A673 (cell line): Measurements from ENCODE around the gene STPG1. TPM values are rescaled to one million over a fixed set of nuclear protein-coding genes. Genes with fewer than 3 reads are reported as not detected.

Experiments
- BruUV-seq: library from RNA; stranded (reverse); fragments of 400-500 nt; replicated peaks from 2 replicates; lab custom pipeline; 2021; lab: Mats Ljungman, UMichigan
- CTCF ChIA-PET: fragments of 300-600 bp; sonication (Branson Sonifier 250); formaldehyde crosslinking; loops from one replicate; lab custom pipeline; 2022; ENCODE audit warnings: antibody characterized with exemption; lab: Charles Lee
- POLR2A ChIA-PET: fragments of 300-600 bp; sonication (Branson Sonifier 250); formaldehyde crosslinking; loops from one replicate; lab custom pipeline; 2022; ENCODE audit warnings: antibody characterized with exemption; ENCODE audit not compliant: low non-redundant PET; lab: Charles Lee
- DNase-seq: peaks from one replicate; pipeline ENCODE4 v3.0.0-alpha.2; 2015; ENCODE audit warnings: low spot score
- H3K27ac ChIP-seq: fragments of 200-600 bp; sonication (generic); 2 replicates; pipeline ENCODE4 v1.5.1; 2016; ENCODE audit warnings: mixed run types, low read depth, mild to moderate bottlenecking, mixed read lengths, antibody characterized with exemption, low read length; ENCODE audit not compliant: poor library complexity, severe bottlenecking
- H3K27me3 ChIP-seq: fragments of 200-600 bp; sonication (generic); replicated peaks from 2 replicates; pipeline ENCODE4 v1.6.1; 2017; ENCODE audit warnings: mixed run types, low read depth, mild to moderate bottlenecking, mixed read lengths, antibody characterized with exemption, low read length; ENCODE audit not compliant: insufficient read depth, poor library complexity
- H3K36me3 ChIP-seq: fragments of 200-600 bp; sonication (generic); 2 replicates; pipeline ENCODE4 v1.6.1; 2016; ENCODE audit warnings: mixed run types, mild to moderate bottlenecking, mixed read lengths, antibody characterized with exemption, low read length; ENCODE audit not compliant: insufficient read depth, poor library complexity, severe bottlenecking
- H3K4me1 ChIP-seq: fragments of 200-600 bp; sonication (generic); 2 replicates; pipeline ENCODE4 v1.6.1; 2017; ENCODE audit warnings: mixed run types, mild to moderate bottlenecking, mixed read lengths, antibody characterized with exemption, low read length; ENCODE audit not compliant: insufficient read depth, poor library complexity, severe bottlenecking
- H3K4me3 ChIP-seq: fragments of 200-600 bp; sonication (generic); 2 replicates; pipeline ENCODE4 v1.5.1; 2016; ENCODE audit warnings: low read depth, mixed run types, mild to moderate bottlenecking, mixed read lengths, low read length; ENCODE audit not compliant: poor library complexity, severe bottlenecking
- H3K9me3 ChIP-seq: fragments of 200-600 bp; sonication (generic); 2 replicates; pipeline ENCODE4 v1.6.1; 2016; ENCODE audit warnings: mixed run types, low read depth, mild to moderate bottlenecking, mixed read lengths, antibody characterized with exemption, low read length; ENCODE audit not compliant: poor library complexity, severe bottlenecking
- EZH2 ChIP-seq: fragments of 200-600 bp; sonication (generic); IDR thresholded peaks from 2 replicates; pipeline ENCODE4 v1.6.1; 2017; ENCODE audit warnings: borderline replicate concordance, low read depth, mild to moderate bottlenecking, mixed read lengths, antibody characterized with exemption, low read length; ENCODE audit not compliant: poor library complexity, severe bottlenecking
- intact Hi-C: fragments of 100-400 bp; cut with micrococcal nuclease; formaldehyde crosslinking; loops from one replicate; pipeline ENCODE4 v1.10.0; 2022; ENCODE audit not compliant: unreplicated experiment
- total RNA-seq: library from RNA; stranded (reverse); gene quantifications from 2 replicates; pipeline ENCODE4 v1.2.3, GENCODE V29; 2021
- TF ChIP-seq, protein P1 (sequence below): fragments of 300-800, 200-600 bp; sonication (generic); conservative IDR thresholded peaks from 2 replicates; pipeline ENCODE4 v1.5.1; 2017; ENCODE audit warnings: low read depth, mild to moderate bottlenecking, antibody characterized with exemption, low read length, moderate library complexity, mixed read lengths

STPG1 gene
- total RNA-seq, 1 experiment from 2014 or later: 7.2 TPM

DNA sequence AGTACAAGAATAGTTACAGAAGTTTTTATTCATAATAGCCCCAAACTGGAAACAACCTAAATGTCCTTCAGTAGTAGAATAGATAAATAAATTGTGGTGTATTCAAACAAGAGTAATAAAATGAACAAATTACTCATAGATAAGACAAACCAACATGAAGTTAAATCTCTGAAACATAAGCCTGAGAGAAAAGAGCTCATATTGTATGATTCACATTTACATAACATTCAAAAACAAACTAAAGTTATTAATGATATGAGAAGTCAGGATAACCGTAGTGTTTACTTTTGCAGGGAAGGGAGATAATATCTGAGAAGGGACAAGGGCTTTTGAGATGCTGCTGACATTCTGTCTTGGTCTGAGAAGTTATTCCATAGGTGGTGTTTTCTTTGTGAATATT lies 13.5 kb downstream of the STPG1 start:
- no peaks in the 10 kb centered on the region for H3K4me1 ChIP-seq
- BruUV-seq: no TSS peak
- H3K4me3 ChIP-seq: no peak overlapping the region
- no peak overlapping the region for H3K27ac ChIP-seq
- H3K36me3 ChIP-seq: no peaks in the 10 kb centered on the region
- no peak for TF ChIP-seq EZH2
- TF ChIP-seq, protein P1, sequence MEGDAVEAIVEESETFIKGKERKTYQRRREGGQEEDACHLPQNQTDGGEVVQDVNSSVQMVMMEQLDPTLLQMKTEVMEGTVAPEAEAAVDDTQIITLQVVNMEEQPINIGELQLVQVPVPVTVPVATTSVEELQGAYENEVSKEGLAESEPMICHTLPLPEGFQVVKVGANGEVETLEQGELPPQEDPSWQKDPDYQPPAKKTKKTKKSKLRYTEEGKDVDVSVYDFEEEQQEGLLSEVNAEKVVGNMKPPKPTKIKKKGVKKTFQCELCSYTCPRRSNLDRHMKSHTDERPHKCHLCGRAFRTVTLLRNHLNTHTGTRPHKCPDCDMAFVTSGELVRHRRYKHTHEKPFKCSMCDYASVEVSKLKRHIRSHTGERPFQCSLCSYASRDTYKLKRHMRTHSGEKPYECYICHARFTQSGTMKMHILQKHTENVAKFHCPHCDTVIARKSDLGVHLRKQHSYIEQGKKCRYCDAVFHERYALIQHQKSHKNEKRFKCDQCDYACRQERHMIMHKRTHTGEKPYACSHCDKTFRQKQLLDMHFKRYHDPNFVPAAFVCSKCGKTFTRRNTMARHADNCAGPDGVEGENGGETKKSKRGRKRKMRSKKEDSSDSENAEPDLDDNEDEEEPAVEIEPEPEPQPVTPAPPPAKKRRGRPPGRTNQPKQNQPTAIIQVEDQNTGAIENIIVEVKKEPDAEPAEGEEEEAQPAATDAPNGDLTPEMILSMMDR: no peak
- DNase-seq: no peak
- intact Hi-C loops: no loop called here
- POLR2A ChIA-PET: no interaction called here
- CTCF ChIA-PET: interaction anchor here (0.9 kb wide), 1 partner anchor 201 kb away, joined by 3 read pairs; no protein-coding TSS in a partner anchor
- H3K27me3 ChIP-seq: no peaks in the 10 kb centered on the region
- no peaks in the 10 kb centered on the region for H3K9me3 ChIP-seq

DNA sequence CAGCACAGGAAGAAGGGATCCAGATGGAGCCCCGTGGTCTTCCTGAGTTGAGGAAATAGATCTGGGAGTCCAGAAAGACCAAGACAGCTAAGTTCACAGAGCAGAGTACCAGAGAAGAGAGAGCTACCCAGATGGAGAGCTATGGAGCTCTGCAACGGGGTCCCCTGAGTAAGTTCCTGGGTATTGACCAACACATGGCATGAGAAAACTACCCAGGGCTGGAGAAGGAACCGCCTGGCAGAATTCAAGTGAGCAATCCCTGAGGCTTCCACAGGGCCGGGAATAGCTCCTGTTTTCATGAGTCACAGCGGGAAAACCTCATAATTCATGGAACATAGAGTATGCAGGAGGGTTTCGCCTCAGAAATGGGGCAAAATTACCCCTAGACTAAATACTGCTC lies 19.7 kb downstream of the STPG1 start:
- no peaks in the 10 kb centered on the region for H3K36me3 ChIP-seq
- CTCF ChIA-PET: interaction anchor here (3.6 to 4.2 kb wide), 2 partner anchors 194 to 244 kb away, joined by 45 to 159 read pairs; no protein-coding TSS in a partner anchor
- POLR2A ChIA-PET: no interaction called here
- intact Hi-C loops: loop anchor here (5.0 kb wide), 1 partner anchor 243 kb away; no protein-coding TSS in a partner anchor
- no peaks in the 10 kb centered on the region for H3K27me3 ChIP-seq
- no peak for DNase-seq
- no peak for TF ChIP-seq EZH2
- TF ChIP-seq, protein P1: no peak
- no peaks in the 10 kb centered on the region for H3K9me3 ChIP-seq
- H3K27ac ChIP-seq: peak overlapping the region; percentile 2
- peaks cover 24% of the 10 kb centered on the region for H3K4me1 ChIP-seq
- H3K4me3 ChIP-seq: no peak overlapping the region
- no TSS peak for BruUV-seq

DNA sequence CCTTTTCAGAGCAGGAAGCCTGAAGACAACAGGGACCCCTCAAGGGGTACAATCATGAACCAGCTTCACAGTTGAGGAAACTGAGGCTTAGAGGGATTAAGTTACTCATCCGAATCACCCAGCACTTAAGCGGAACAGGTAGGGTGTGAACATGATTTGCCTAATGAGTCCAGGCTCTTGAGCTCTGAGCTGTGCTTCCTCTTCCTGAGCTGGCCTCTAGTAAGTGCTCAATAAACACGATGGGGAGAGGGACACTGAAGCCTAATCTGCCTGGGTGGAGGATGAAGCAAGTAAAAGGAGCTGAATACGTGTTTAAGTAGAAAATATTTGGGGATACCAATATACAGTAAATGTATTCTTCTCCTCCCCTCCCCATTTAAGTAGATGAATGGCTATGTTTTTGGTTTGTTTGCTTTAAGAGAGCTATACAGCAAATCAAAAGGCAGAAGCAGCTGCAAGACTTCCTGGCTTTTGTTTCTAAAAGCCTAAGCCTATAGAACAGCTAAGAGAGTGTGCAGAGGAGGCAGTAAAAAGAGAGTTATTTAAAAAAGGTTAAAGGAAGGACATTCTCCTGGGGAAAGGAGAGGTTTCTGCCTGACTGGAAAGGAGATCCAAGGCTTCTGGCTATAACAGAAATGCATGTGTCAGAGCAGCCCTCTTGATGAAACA lies 20.5 kb downstream of the STPG1 start:
- Histone ChIP-seq H3K27me3 (no peaks in the 10 kb centered on the region), H3K36me3 (no peaks in the 10 kb centered on the region), H3K4me3 (no peak overlapping the region), H3K27ac (peak overlapping the region; percentile 2), H3K9me3 (no peaks in the 10 kb centered on the region), H3K4me1 (peaks cover 24% of the 10 kb centered on the region)
- intact Hi-C loops: loop anchor here (5.0 kb wide), 1 partner anchor 244 kb away; no protein-coding TSS in a partner anchor
- CTCF ChIA-PET: interaction anchor here (0.6 to 4.2 kb wide), 9 partner anchors 11 to 322 kb away, joined by 3 to 159 read pairs (median 4); partner anchors contain the start of gene NIPAL3
- POLR2A ChIA-PET: no interaction called here
- TF ChIP-seq, protein P1: no peak
- TF ChIP-seq EZH2: no peak
- DNase-seq: peak; percentile 57
- no TSS peak for BruUV-seq
